Central memory CD4-positive, alpha-beta T cell (primary cell): ENCODE measurements around the gene BEST4.
"Not testable (repeated sequence)": the region's sequence is repeated elsewhere in the genome, so short reads cannot be mapped to it uniquely, and the experiment has no call there.

Source experiments
- DNase-seq: peaks from one replicate; pipeline ENCODE4 v3.0.0; 2022

Gene BEST4

DNA sequence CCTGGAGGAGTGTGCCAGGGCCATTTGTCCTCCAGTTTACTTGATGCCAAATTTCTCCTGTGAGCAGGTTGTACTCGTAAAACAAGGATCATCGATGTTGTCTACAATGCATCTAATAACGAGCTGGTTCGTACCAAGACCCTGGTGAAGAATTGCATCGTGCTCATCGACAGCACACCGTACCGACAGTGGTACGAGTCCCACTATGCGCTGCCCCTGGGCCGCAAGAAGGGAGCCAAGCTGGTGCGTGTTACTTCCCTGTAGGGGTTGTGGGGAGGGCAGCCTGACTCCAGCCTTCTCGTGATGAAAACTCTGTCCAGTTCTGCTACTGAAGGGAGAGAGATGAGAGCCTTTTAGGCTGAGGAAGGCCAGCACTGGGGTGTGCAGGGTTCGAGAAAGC, 10.4 kb downstream of the BEST4 start:
- DNase-seq, result no peak

DNA sequence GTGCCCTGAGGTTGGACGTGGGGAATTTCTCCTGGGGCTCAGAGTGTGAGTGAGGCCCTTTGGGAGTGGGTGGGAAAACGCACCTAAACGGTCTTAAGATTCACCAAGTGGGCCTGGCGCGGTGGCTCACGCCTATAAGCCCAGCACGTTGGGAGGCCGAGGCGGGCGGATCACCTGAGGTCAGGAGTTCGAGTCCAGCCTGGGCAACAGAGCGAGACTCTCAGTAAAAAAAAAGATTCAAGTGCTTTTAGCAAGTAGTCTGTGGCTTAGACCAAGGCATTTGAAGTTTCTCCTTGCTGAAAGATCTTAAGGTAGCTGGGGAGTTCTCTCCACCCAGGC, 11.3 kb downstream of the BEST4 start:
- no peak for DNase-seq

DNA sequence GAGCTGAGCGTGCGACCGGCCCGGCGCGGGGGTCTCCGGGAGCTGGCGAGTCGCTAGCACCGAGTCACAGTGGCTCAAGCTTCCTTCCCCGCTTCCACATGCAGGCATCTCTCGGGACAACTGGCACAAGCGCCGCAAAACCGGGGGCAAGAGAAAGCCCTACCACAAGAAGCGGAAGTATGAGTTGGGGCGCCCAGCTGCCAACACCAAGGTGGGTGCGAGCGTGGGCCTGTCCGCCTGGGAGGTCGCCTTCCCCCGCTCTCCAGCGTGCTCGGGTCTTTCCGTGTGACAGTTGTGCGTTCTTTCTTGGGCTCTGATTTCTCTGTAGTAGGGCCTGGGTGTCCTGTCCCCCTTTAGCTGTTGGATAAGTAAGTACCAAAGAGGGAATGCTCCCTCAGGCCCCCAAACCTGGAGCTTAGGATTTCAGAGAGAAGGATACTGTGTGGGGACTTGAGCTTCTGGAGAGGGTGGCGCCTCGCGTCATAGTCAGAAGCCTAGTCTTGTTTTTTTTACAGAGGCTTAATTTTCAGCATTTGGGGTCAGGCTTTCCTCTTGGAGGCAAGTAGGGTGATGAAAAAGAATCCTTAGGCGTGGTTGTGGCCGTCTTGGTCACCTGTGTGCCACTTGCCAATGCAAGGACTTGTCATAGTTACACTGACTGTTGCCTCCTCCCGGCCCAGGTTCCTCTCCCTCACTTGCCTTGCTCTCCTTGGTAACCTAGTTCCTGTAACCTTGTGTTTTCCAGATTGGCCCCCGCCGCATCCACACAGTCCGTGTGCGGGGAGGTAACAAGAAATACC, 11.8 kb downstream of the BEST4 start:
- DNase-seq, result no peak

DNA sequence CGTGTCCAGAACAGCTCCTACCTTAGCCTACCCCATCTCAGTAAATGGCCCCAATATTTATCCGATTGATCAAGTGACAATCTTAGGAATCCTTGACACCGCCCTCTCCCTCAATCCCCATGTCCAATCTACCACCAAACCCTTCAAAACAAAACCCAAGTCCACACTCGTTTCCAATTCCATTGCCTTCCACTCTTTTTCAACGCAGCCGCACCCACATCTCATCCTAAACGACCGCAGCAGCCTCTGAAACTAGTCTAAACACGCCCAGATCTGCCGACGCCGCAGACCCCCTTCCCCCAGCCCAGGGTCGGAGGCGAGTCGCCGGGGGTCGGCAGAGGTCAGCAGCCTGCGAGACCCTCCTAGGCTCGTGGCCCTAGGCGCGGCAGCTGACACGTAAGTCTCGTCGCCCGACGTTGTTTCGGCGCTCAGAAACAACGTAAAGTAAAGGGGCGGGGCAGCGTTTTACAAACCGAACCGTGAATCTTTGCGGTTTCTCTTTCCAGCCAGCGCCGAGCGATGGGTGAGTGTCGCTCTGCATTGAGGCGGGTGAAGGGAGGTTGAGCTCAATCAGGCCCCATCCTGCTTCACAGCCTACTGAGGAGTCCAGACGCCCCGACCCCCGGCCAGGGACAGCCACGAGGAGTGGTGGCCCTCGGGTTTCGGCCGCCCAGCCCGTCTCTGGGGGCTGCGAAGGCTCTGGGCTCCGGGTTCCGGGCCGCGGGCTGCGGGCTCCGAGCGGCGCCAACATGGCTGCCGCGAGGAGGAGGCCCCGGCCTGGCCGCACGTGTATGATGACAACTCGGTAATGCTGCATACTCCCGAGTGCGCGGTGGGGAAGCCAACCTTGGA, 12.7 kb downstream of the BEST4 start, which contains the start of gene RPS8:
TSS of gene RPS8 (plus strand) at position 463 of the 852 bp plus-strand sequence. CDS start at position 520, 57 bp downstream.
- peak; percentile 88 for DNase-seq

DNA sequence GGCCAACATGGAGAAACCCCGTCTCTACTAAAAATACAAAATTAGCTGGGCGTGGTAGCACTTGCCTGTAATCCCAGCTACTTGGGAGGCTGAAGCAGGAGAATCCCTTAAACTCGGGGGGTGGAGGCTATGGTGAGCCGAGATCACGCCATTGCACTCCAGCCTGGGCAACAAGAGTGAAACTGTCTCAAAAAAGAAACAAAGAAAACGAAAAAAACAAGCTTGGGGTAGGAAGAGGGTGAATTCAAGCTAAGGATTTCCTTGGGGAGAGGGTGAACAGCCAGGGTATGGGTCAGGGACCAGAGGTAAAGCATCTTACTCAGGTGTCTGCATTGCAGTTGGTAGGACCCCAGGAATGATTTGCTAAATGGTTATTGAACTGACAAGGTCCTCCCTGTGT, 21.5 kb downstream of the BEST4 start:
- DNase-seq, result not testable (repeated sequence)

DNA sequence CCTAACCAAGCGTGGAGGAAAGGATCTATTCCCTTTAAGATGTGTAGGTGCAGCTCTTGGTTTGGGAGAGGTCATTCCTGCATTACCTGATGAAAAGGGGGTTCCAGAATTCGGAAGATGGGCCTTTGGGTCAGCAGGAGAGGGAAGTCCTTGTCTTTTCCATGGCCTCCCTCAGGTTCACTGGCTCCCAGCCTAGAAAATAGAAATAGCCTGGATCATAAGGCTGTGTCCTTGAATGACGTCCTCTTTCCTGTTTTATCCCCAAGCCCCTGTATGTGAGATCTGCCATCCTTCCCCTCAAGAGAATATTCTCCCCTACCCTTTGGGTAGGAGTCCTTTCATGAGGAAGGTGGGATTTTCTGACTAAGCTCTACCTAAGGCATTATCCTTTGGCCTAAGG, 27.1 kb downstream of the BEST4 start:
- DNase-seq, result no peak

DNA sequence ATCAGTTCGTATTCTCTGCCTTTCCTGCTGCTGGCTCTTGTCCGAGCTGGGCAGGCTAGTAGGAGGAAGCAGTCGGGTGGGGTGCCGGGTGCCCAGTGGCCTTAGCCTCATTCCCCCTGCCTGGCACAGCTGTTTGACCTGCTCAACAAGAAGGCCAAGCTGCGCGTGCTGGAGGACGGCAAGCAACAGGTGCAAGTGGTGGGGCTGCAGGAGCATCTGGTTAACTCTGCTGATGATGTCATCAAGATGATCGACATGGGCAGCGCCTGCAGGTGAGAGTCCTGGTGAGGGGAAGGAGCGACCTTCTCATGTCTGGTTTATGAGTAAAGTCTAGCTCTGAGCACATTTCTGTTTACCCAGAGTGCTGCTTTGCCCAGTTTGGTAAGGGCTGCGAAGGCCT, 28.9 kb downstream of the BEST4 start:
- DNase-seq, result no peak

DNA sequence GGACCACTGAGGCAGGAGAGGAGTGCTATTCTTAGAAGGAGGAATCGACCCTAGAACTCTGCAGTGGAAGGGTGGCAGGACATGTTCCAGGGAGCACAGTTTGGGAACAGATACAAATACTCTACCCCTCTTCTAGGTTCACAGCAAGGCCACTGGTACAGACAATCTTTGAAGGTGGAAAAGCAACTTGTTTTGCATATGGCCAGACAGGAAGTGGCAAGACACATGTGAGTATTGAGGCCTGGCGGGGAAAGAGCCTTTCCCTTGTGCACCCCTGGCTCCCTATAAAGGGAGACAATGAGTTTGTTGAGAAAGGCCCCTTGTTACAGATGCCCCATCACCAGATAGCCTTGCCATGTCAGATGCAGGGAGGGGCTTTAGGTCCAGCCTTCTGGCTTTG, 30.6 kb downstream of the BEST4 start:
- DNase-seq, result no peak

DNA sequence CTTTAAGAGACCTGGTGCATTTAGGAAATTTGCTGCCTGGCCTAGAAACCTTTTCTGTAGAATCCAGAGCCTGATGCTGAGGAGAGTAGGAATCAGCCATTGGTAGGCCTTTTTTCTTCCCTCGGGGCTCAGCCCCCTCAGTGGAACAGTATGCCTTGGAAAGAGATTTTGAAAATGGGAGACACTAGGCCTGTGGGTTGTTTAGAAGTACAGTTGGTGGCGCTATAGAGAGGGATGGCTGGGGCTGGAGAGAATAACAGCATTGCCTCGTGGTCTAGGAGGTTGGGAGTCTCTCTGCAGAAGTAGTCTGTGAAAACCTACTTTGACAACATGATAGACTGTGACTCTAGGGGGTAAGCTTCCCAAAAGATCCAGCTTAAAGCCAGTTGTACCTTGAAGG, 40.1 kb downstream of the BEST4 start:
- no peak for DNase-seq

DNA sequence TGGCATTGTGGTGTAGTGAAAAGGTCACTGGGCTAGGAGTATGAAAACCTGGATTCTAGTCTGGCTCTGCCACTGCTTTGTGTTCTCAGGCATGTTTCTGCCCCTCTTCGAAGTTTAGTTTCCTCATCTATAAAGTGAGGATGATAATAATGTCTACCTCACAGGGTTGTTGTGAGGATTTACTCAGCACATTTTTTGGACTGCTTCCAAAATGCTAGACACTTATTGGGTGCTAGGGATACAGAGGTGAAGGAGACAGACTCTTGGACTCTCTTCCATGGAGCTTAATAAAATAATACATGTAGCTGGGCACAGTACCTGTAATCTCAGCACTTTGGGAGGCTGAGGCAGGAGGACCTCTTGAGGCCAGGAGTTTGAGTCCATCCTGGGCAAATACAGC, 44.8 kb downstream of the BEST4 start:
- no peak for DNase-seq

DNA sequence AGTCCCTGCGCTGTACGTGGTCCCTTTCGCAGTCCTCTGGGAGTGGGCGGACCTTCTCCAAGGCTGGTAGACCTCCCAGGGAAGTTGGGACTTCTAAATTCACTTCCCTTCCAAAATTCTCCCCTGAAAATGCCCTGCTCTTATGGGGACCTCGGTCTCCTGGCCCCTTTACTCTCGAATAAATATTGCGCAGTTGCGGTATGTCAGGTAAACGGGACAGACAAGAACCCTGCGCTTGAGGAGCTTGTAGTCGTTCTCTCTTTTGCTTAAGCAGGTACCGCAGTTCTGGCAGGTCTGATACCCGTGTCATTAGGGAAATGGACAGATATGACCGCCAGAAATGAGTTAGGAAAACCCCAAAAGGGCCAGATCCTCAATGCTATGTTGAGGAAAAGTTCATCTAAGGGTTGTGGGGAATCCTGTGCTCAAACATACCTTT, 47.8 kb downstream of the BEST4 start:
- DNase-seq, result no peak

DNA sequence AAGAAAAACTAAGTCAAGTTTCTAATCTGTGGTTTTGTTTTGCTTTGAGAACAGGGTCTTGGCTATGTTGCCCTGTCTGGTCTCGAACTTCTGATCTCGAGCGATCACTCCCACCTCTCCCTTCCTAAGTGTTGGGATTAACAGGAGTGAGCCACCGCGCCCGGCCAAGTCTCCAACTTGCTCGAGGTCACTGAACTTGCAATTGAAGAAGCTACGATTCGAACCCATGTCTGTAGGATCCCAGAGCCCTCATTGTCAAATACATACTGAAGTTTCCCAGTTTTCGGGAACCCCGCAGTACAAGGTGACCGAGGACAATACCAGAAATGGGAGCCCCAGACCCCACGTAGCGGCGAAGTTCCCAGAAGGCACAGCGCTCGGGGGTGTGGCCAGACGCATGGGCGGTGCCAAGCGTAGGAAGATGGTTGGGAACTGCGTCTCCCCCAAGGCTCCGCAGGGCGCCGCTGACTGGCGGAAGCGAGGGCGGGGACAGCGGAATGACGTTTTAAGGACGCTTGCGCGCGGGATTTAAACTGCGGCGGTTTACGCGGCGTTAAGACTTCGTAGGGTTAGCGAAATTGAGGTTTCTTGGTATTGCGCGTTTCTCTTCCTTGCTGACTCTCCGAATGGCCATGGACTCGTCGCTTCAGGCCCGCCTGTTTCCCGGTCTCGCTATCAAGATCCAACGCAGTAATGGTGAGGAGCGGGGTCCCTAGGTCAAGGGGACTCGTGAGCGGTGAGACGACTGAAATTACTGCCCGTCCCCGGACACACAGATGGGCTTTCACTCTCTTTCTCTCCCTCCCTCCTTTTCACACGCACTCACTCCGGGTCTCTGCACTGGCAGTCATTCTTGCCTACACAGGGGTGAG, 48.4 kb downstream of the BEST4 start, which contains the start of gene KIF2C:
TSS of gene KIF2C (plus strand) at position 531 of the 872 bp plus-strand sequence. CDS start at position 627, 96 bp downstream.
- peak; percentile 94 for DNase-seq

DNA sequence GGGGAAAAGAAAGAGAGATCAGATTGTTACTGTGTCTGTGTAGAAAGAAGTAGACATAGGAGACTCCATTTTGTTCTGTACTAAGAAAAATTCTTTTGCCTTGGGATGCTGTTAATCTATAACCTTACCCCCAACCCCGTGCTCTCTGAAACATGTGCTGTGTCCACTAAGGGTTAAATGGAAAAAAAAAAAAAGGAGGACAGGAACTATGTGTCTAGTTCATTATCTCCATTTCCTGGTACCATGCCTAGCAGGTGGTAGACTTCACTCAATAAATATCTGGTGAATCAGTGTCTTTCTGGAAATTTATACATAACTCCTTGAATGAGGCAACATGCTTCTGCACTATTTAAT, 49.0 kb downstream of the BEST4 start:
- not testable (repeated sequence) for DNase-seq

DNA sequence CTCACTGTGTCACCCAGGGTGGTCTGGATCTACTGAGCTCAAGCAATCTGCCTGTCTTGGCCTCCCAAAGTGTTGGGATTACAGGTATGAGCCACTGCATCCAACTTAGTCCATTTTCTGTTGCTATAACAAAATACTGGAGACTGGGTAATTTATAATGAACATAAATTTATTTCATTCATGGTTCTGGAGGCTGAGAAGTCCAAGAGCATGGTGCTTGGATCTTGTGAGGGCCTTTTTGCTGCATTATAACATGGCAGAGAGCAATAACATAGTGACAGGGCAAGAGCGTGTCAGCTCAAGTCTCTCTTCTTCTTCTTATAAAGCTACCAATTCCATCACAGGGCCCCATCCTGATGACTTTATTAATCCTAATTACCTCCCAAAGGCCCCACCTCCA, 52.0 kb downstream of the BEST4 start:
- no peak for DNase-seq

DNA sequence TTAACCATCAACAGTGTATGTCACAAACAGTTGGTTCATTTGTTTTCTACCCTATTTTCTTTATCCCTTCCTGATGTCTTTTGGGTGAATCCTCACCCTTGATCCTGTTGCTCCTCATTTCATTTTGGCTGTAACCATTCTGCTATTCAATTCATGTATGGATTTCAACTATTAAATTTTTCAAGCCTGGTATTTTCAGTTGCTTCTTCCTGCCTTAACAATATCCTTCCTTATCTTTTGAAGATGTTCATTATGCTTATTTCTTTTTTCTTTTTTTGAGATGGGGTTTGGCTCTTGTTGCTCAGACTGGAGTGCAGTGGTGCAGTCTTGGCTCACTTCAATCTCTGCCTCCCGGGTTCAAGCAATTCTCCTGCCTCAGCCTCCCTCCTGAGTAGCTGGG, 54.2 kb downstream of the BEST4 start:
- no peak for DNase-seq
